K562 (cell line): ENCODE results near the gene RAB3C. TPM values are rescaled to one million over a fixed set of nuclear protein-coding genes. Genes with fewer than 3 reads are reported as not detected.

Source experiments
- ATAC-seq: fragments of 200-7000 bp; cut with Tn5 transposase; 3 replicates; pipeline ENCODE4 v1.9.1; 2020; ENCODE audit warnings: moderate library complexity
- BruUV-seq: library from RNA; stranded (reverse); fragments of 400-500 nt; replicated peaks from 2 replicates; lab custom pipeline; 2021; lab: Mats Ljungman, UMichigan
- CTCF ChIA-PET: fragments of 300-600 bp; formaldehyde crosslinking; extraction: SDS; loops from one replicate; lab custom pipeline; 2021; ENCODE audit warnings: low intra/inter-chr PET ratio; lab: Yijun Ruan, JAX
- POLR2A ChIA-PET: fragments of 300-600, 350-650 bp; sonication (Branson Sonifier 250); formaldehyde crosslinking; extraction: SDS; loops from one replicate; lab custom pipeline; 2021; ENCODE audit warnings: antibody characterized with exemption, inconsistent platforms; lab: Yijun Ruan, JAX
- DNase-seq, 4 experiments: peaks; one replicate each; pipeline versions ENCODE4 v3.0.0 to v3.0.0-alpha.2; 2011 to 2018; ENCODE audit warnings: low spot score in 3 of 4, mixed read lengths in 3 of 4; ENCODE audit errors: extremely low read depth in 1 of 4
- FAIRE-seq: peaks from 2 replicates; lab custom pipeline; 2011; peaks lifted over from hg19 to GRCh38; lab: Jason Lieb, UNC
- H2AFZ ChIP-seq: 2 replicates; pipeline ENCODE4 v1.6.0; 2011; ENCODE audit warnings: low read depth, low read length, control low read depth, inconsistent platforms
- H3K27ac ChIP-seq: fragments of 200-600 bp; 3 replicates; pipeline ENCODE4 v1.8.0; 2011; ENCODE audit warnings: low read depth, mild to moderate bottlenecking, control low read depth, inconsistent platforms, low read length, moderate library complexity, mixed read lengths; ENCODE audit errors: extremely low read depth
- H3K27me3 ChIP-seq, 2 experiments: fragments of 300-600 bp in 1 of 2; 2 replicates in 1 of 2; 3 replicates in 1 of 2; pipeline versions ENCODE4 v1.6.0 to v1.8.0; 2011; ENCODE audit warnings: inconsistent platforms in 2 of 2, low read length in 2 of 2, mild to moderate bottlenecking in 1 of 2, mixed read lengths in 1 of 2, moderate library complexity in 1 of 2; ENCODE audit not compliant: control insufficient read depth in 2 of 2, insufficient read depth in 2 of 2
- H3K36me3 ChIP-seq: fragments of 300-600 bp; 3 replicates; pipeline ENCODE4 v1.8.0; 2011; ENCODE audit warnings: mild to moderate bottlenecking, low read length, inconsistent platforms; ENCODE audit not compliant: control insufficient read depth, insufficient read depth
- H3K4me1 ChIP-seq, 2 experiments: fragments of 200-600 bp in 1 of 2; replicated peaks in 1 of 2; 2 replicates in 1 of 2; 3 replicates in 1 of 2; pipeline versions ENCODE4 v1.5.1 to v1.8.0; 2011; ENCODE audit warnings: inconsistent platforms in 2 of 2, low read length in 2 of 2, mild to moderate bottlenecking in 1 of 2, mixed read lengths in 1 of 2, moderate library complexity in 1 of 2; ENCODE audit not compliant: control insufficient read depth in 2 of 2, insufficient read depth in 2 of 2
- H3K4me2 ChIP-seq: 2 replicates; pipeline ENCODE4 v1.6.1; 2011; ENCODE audit warnings: low read length, control low read depth, inconsistent platforms, mixed read lengths; ENCODE audit not compliant: insufficient read depth
- H3K4me3 ChIP-seq: fragments of 200-600 bp; sonication (generic), shearing (Covaris generic); 2 replicates; pipeline ENCODE4 v1.5.1; 2016; ENCODE audit warnings: control low read depth, inconsistent platforms
- H3K79me2 ChIP-seq: fragments of 200-600 bp; 3 replicates; pipeline ENCODE4 v1.8.0; 2011; ENCODE audit warnings: low read length, inconsistent platforms; ENCODE audit not compliant: control insufficient read depth, insufficient read depth
- H3K9ac ChIP-seq, 2 experiments: 2 replicates each; pipeline versions ENCODE4 v1.6.0 to v1.6.1; 2011; ENCODE audit warnings: low read depth in 2 of 2, low read length in 2 of 2, control low read depth in 1 of 2, inconsistent platforms in 1 of 2, mild to moderate bottlenecking in 1 of 2, mixed read lengths in 1 of 2; ENCODE audit not compliant: insufficient read depth in 1 of 2
- H3K9me1 ChIP-seq: one replicate; pipeline ENCODE4 v1.6.0; 2011; ENCODE audit warnings: inconsistent platforms, mild to moderate bottlenecking, low read length, moderate library complexity; ENCODE audit not compliant: control insufficient read depth, insufficient read depth
- H3K9me3 ChIP-seq: replicated peaks from 2 replicates; pipeline ENCODE4 v1.5.1; 2011; ENCODE audit warnings: low read depth, low read length, inconsistent platforms; ENCODE audit not compliant: control insufficient read depth, insufficient read depth
- H4K20me1 ChIP-seq: replicated peaks from 2 replicates; pipeline ENCODE4 v1.6.1; 2011; ENCODE audit warnings: low read length, inconsistent platforms, mixed read lengths; ENCODE audit not compliant: control insufficient read depth, insufficient read depth
- MEF2A ChIP-seq: IDR thresholded peaks from 2 replicates; pipeline ENCODE4 v1.6.1; 2011; ENCODE audit warnings: low read depth, mild to moderate bottlenecking, low read length, moderate library complexity; ENCODE audit not compliant: control insufficient read depth
- MITF ChIP-seq: IDR thresholded peaks from 2 replicates; pipeline ENCODE4 v1.6.1; 2014; ENCODE audit warnings: antibody characterized with exemption
- NR2C2 ChIP-seq, 2 experiments: fragments of 200-800 bp in 1 of 2; sonication (Bioruptor generic) in 1 of 2; sonication (generic) in 1 of 2; formaldehyde crosslinking in 1 of 2; IDR thresholded peaks; 2 replicates each; pipeline versions ENCODE4 v1.6.1 to v1.8.0; 2016 to 2022; ENCODE audit warnings: mild to moderate bottlenecking in 1 of 2, missing compliant biosample characterization in 1 of 2, missing genetic modification characterization in 1 of 2, missing genetic modification reagents in 1 of 2
- PATZ1 ChIP-seq: fragments of 250-450 bp; sonication (Bioruptor Pico); IDR thresholded peaks from 2 replicates; pipeline ENCODE4 v1.5.0; 2020; ENCODE audit warnings: mild to moderate bottlenecking, borderline replicate concordance
- PCBP2 ChIP-seq: fragments of 200-400 bp; formaldehyde crosslinking; IDR thresholded peaks from 2 replicates; pipeline ENCODE4 v1.6.1; 2018; ENCODE audit warnings: low read length, low read depth, mild to moderate bottlenecking, moderate library complexity; ENCODE audit not compliant: poor library complexity, severe bottlenecking
- POLR2A ChIP-seq: fragments of 450-650 bp; conservative IDR thresholded peaks from 2 replicates; pipeline ENCODE4 v1.6.1; 2016
- RB1 ChIP-seq: fragments of 450-650 bp; IDR thresholded peaks from 2 replicates; pipeline ENCODE4 v1.6.1; 2017; ENCODE audit warnings: low read depth, mild to moderate bottlenecking
- TCF15 ChIP-seq: fragments of 250-450 bp; sonication (Bioruptor Pico); IDR thresholded peaks from 2 replicates; pipeline ENCODE4 v1.8.0; 2022; ENCODE audit warnings: moderate library complexity, mild to moderate bottlenecking, inconsistent platforms
- TSHZ1 ChIP-seq: fragments of 250-450 bp; sonication (Bioruptor Pico); IDR thresholded peaks from 2 replicates; pipeline ENCODE4 v1.4.0; 2020; ENCODE audit warnings: mild to moderate bottlenecking, moderate library complexity
- ZFP91 ChIP-seq: sonication (generic); formaldehyde crosslinking; IDR thresholded peaks from 2 replicates; pipeline ENCODE4 v1.8.0; 2022; ENCODE audit warnings: mild to moderate bottlenecking, missing genetic modification reagents
- ZNF347 ChIP-seq: fragments of 450-650 bp; formaldehyde crosslinking; IDR thresholded peaks from 2 replicates; pipeline ENCODE4 v1.4.0; 2020; ENCODE audit warnings: low read depth, mild to moderate bottlenecking, moderate library complexity
- WGBS: fragments of 100-300 bp; shearing (Covaris generic); methylation state at CpG from one replicate; pipeline ENCODE4 v1.1.6; 2016; ENCODE audit warnings: low coverage, mixed read lengths; ENCODE audit not compliant: insufficient coverage; ENCODE audit errors: missing lambda C conversion rate; 5-methylcytosine and 5-hydroxymethylcytosine counted together
- in situ Hi-C: fragments of 300-500 bp; cut with MboI; formaldehyde crosslinking; loops from 4 replicates; pipeline ENCODE4 v1.15.0; 2018; ENCODE audit warnings: inconsistent platforms, mixed read lengths
- intact Hi-C: fragments of 100-400 bp; cut with micrococcal nuclease; formaldehyde crosslinking; loops from 2 replicates; pipeline ENCODE4 v1.14.2; 2022
- polyA plus RNA-seq, 8 experiments: library from polyadenylated mRNA; depleted of rRNA in 4 of 8; stranded (reverse) in 5 of 8; unstranded in 3 of 8; fragments of >200 nt; fragmentation: Nextera tagmentation in 2 of 8; fragmentation: Illumina TruSeq in 1 of 8; extraction: Ambion mirVana in 2 of 8; extraction: Trizol in 1 of 8; gene quantifications; 2 replicates each; pipeline versions ENCODE4 v1.2.1 to v1.2.3, GENCODE V29; 2011 to 2014; ENCODE audit warnings: inconsistent platforms in 1 of 8, missing spikeins in 1 of 8
- total RNA-seq, 7 experiments: library from RNA; depleted of rRNA in 6 of 7; stranded (reverse); fragments of >200 nt in 6 of 7; fragmentation: Illumina TruSeq in 2 of 7; extraction: Trizol in 2 of 7; gene quantifications; 2 replicates each; pipeline versions ENCODE4 v1.2.1 to v1.2.3, GENCODE V29; 2011 to 2021; ENCODE audit warnings: low replicate concordance in 1 of 7

RAB3C gene
- total and polyA plus RNA-seq, 9 of the 15 experiments (the other 6 are each of a cell fraction or from before 2014, with no cell fraction given) = not detected

- DNase-seq (no peak), ATAC-seq (no peak), FAIRE-seq (no peak)
- Histone ChIP-seq H3K9me1 (no peaks in the 10 kb centered on the region), H3K4me1 (no peaks in the 10 kb centered on the region), H4K20me1 (no peaks in the 10 kb centered on the region), H3K79me2 (no peaks in the 10 kb centered on the region), H3K36me3 (no peaks in the 10 kb centered on the region), H3K27ac (no peak overlapping the region), H3K9ac (no peak overlapping the region), H3K27me3 (no peaks in the 10 kb centered on the region), H3K9me3 (no peaks in the 10 kb centered on the region), H3K4me3 (no peak overlapping the region), H2AFZ (no peak overlapping the region), H3K4me2 (no peak overlapping the region)
- intact Hi-C loops (no loop called here), in situ Hi-C loops (no loop called here)
- POLR2A ChIA-PET = no interaction called here
- CTCF ChIA-PET = no interaction called here
- no TSS peak for BruUV-seq
- 6% methylated on average over 1 of the region's 1 CpG for WGBS
- TF ChIP-seq TSHZ1 (CRISPR knock-in tag) (no peak), POLR2A (no peak), MEF2A (no peak), ZFP91 (CRISPR knock-in tag) (no peak), TCF15 (CRISPR knock-in tag) (no peak), MITF (no peak), RB1 (no peak), NR2C2 (CRISPR knock-in tag; IDR thresholded peaks at IDR 0.05) (no peak), NR2C2 (tag; IDR thresholded peaks at IDR 0.05) (no peak), ZNF347 (CRISPR knock-in tag) (no peak), PATZ1 (CRISPR knock-in tag) (no peak), PCBP2 (no peak)
These were observed 235.6 kb downstream of the RAB3C start for GRCh38 chr5:58818465-58818864.
